GM18870 (cell line): ENCODE data around the gene LMBR1.
"Not testable (repeated sequence)": the region's sequence is repeated elsewhere in the genome, so short reads cannot be mapped to it uniquely, and the experiment has no call there.

Experiments used
- ATAC-seq: cut with Tn5 transposase; IDR thresholded peaks from one replicate; pipeline ENCODE4 v1.9.1; 2021; ENCODE audit warnings: moderate library complexity; ENCODE audit not compliant: unreplicated experiment

Gene LMBR1

GRCh38 chr7:156854654-156855053 is 38.3 kb downstream of the LMBR1 start:
- no peak for ATAC-seq

GRCh38 chr7:156848979-156849378 is 44.0 kb downstream of the LMBR1 start:
- ATAC-seq: no peak

- no peak for ATAC-seq
Measured at GRCh38 chr7:156845379-156846101, 47.4 kb downstream of the LMBR1 start.

GRCh38 chr7:156843582-156843981 is 49.4 kb downstream of the LMBR1 start:
- ATAC-seq: not testable (repeated sequence)

GRCh38 chr7:156843157-156843556 is 49.8 kb downstream of the LMBR1 start:
- no peak for ATAC-seq

- no peak for ATAC-seq
Measured at GRCh38 chr7:156842740-156843140, 50.2 kb downstream of the LMBR1 start.

GRCh38 chr7:156842317-156842716 is 50.7 kb downstream of the LMBR1 start:
- ATAC-seq: no peak

- no peak for ATAC-seq
Measured at GRCh38 chr7:156841497-156841896, 51.5 kb downstream of the LMBR1 start.

- ATAC-seq: no peak
Measured at GRCh38 chr7:156840134-156840533, 52.8 kb downstream of the LMBR1 start.

GRCh38 chr7:156836443-156836842 is 56.5 kb downstream of the LMBR1 start:
- no peak for ATAC-seq

GRCh38 chr7:156834462-156834861 is 58.5 kb downstream of the LMBR1 start:
- no peak for ATAC-seq

GRCh38 chr7:156833312-156833711 is 59.7 kb downstream of the LMBR1 start:
- ATAC-seq: no peak

GRCh38 chr7:156832195-156832877 is 60.6 kb downstream of the LMBR1 start:
- ATAC-seq: no peak

- ATAC-seq: no peak
Measured at GRCh38 chr7:156829669-156830336, 63.2 kb downstream of the LMBR1 start.

- no peak for ATAC-seq
Measured at GRCh38 chr7:156827587-156828203, 65.3 kb downstream of the LMBR1 start.

GRCh38 chr7:156823435-156823834 is 69.5 kb downstream of the LMBR1 start:
- ATAC-seq: no peak

- ATAC-seq: no peak
Measured at GRCh38 chr7:156820445-156821063, 72.4 kb downstream of the LMBR1 start.

- no peak for ATAC-seq
Measured at GRCh38 chr7:156819733-156820295, 73.2 kb downstream of the LMBR1 start.

GRCh38 chr7:156818133-156818532 is 74.8 kb downstream of the LMBR1 start:
- no peak for ATAC-seq

- ATAC-seq: no peak
Measured at GRCh38 chr7:156816943-156817572, 75.9 kb downstream of the LMBR1 start.
